PC-3 (cell line): Measurements from ENCODE around the gene WFS1. TPM values are rescaled to one million over a fixed set of nuclear protein-coding genes. Genes with fewer than 3 reads are reported as not detected.

Source experiments
- ATAC-seq: fragments of 200-7000 bp; cut with Tn5 transposase; 2 replicates; pipeline ENCODE4 v1.9.1; 2020; ENCODE audit warnings: mild to moderate bottlenecking, moderate library complexity
- BruUV-seq: library from RNA; stranded (reverse); fragments of 400-500 nt; replicated peaks from 2 replicates; lab custom pipeline; 2021; lab: Mats Ljungman, UMichigan
- CTCF ChIA-PET: fragments of 300-600 bp; sonication (Branson Sonifier 250); formaldehyde crosslinking; loops from one replicate; lab custom pipeline; 2022; ENCODE audit warnings: antibody characterized with exemption; lab: Charles Lee
- POLR2A ChIA-PET: fragments of 300-600 bp; sonication (Branson Sonifier 250); formaldehyde crosslinking; loops from one replicate; lab custom pipeline; 2022; ENCODE audit warnings: antibody characterized with exemption; ENCODE audit not compliant: unreplicated experiment; lab: Charles Lee
- DNase-seq: peaks from one replicate; pipeline ENCODE4 v3.0.0-alpha.2; 2015
- H2AFZ ChIP-seq: fragments of 300-600 bp; sonication (generic); 2 replicates; pipeline ENCODE4 v1.6.0; 2016; ENCODE audit warnings: antibody characterized with exemption, low read length
- H3F3A ChIP-seq: fragments of 300-600 bp; sonication (generic); one replicate; pipeline ENCODE4 v1.6.0; 2017; ENCODE audit warnings: antibody characterized with exemption, low read length, control low read depth, mild to moderate bottlenecking; ENCODE audit not compliant: unreplicated experiment
- H3K27ac ChIP-seq: fragments of 300-600 bp; sonication (generic); 2 replicates; pipeline ENCODE4 v1.5.1; 2016; ENCODE audit warnings: mild to moderate bottlenecking, low read length
- H3K27me3 ChIP-seq: fragments of 300-600 bp; sonication (generic); 2 replicates; pipeline ENCODE4 v1.6.1; 2016; ENCODE audit warnings: low read length, mixed read lengths
- H3K36me3 ChIP-seq: fragments of 300-600 bp; sonication (generic); 2 replicates; pipeline ENCODE4 v1.6.1; 2016; ENCODE audit warnings: low read depth, mixed run types, low read length, mixed read lengths
- H3K4me1 ChIP-seq: fragments of 300-600 bp; sonication (generic); 2 replicates; pipeline ENCODE4 v1.5.1; 2016; ENCODE audit warnings: low read length; ENCODE audit not compliant: insufficient read depth
- H3K4me2 ChIP-seq: fragments of 300-600 bp; sonication (generic); 2 replicates; pipeline ENCODE4 v1.6.0; 2016; ENCODE audit warnings: low read length
- H3K4me3 ChIP-seq: fragments of 300-600 bp; sonication (generic); 2 replicates; pipeline ENCODE4 v1.5.1; 2016; ENCODE audit warnings: mild to moderate bottlenecking, low read length, mixed read lengths
- H3K79me2 ChIP-seq: fragments of 300-600 bp; sonication (generic); 2 replicates; pipeline ENCODE4 v1.6.1; 2017; ENCODE audit warnings: low read length, mixed read lengths
- H3K9ac ChIP-seq: fragments of 300-600 bp; sonication (generic); 2 replicates; pipeline ENCODE4 v1.6.0; 2016; ENCODE audit warnings: mild to moderate bottlenecking, low read length
- H3K9me2 ChIP-seq: fragments of 300-600 bp; sonication (generic); replicated peaks from 2 replicates; pipeline ENCODE4 v1.6.1; 2016; ENCODE audit warnings: mixed run types, low read length, mixed read lengths
- H3K9me3 ChIP-seq: fragments of 300-600 bp; sonication (generic); 2 replicates; pipeline ENCODE4 v1.6.1; 2016; ENCODE audit warnings: low read length, mixed read lengths
- H4K20me1 ChIP-seq: fragments of 300-600 bp; sonication (generic); 2 replicates; pipeline ENCODE4 v1.6.1; 2016; ENCODE audit warnings: low read length, mixed read lengths
- CTCF ChIP-seq: fragments of 300-600 bp; sonication (generic); conservative IDR thresholded peaks from 2 replicates; pipeline ENCODE4 v1.5.1; 2017; ENCODE audit warnings: antibody characterized with exemption, low read depth, mild to moderate bottlenecking, low read length
- EZH2 ChIP-seq: fragments of 300-600 bp; sonication (generic); IDR thresholded peaks from one replicate; pipeline ENCODE4 v1.6.1; 2017; ENCODE audit warnings: antibody characterized with exemption, mild to moderate bottlenecking, low read length; ENCODE audit not compliant: unreplicated experiment
- EZH2phosphoT487 ChIP-seq: fragments of 300-600 bp; sonication (generic); IDR thresholded peaks from 2 replicates; pipeline ENCODE4 v1.6.1; 2018; ENCODE audit warnings: mild to moderate bottlenecking, antibody characterized with exemption, low read length, borderline replicate concordance
- intact Hi-C: fragments of 100-400 bp; cut with micrococcal nuclease; formaldehyde crosslinking; loops from 2 replicates; pipeline ENCODE4 v1.9.0; 2023
- total RNA-seq: library from RNA; depleted of rRNA; stranded (reverse); fragments of >200 nt; gene quantifications from 2 replicates; pipeline ENCODE4 v1.2.3, GENCODE V29; 2014

Gene WFS1
- total RNA-seq, 1 experiment from 2014 or later: 35.7 TPM

DNA sequence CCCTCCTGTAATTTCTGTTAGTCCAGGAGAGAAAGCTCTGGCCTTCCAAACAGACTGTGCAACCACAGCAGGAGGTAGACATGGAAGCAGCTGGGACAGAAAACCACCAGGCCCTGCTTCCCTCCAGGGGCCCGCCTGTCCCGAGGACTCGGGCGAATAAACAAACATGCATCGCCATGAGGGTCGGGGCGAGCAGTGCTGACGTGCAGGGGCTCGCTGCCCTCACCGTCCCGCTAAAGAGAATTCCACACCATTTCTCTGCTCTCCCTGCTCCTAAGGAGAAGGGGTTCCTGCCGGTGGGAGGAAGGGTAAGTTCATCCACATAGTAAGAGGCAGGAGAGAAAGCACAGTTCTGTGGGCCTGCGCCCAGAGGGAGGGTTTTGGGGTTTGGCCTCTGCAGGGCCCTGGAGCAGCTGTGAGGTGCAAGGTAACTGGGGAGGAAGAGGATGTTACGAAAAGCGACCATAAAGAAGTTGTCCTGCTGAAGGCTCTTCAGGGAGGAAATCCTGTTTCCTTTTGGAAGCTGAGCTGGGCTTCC is 54.9 kb downstream of the WFS1 start:
- no TSS peak for BruUV-seq
- TF ChIP-seq CTCF (no peak), EZH2 (no peak), EZH2phosphoT487 (no peak)
- H3K9me3 ChIP-seq: no peaks in the 10 kb centered on the region
- H3K9me2 ChIP-seq: no peaks in the 10 kb centered on the region
- POLR2A ChIA-PET: no interaction called here
- H4K20me1 ChIP-seq: no peaks in the 10 kb centered on the region
- H3K27ac ChIP-seq: peak overlapping the region; percentile 28; the same call in 1 of the 2 replicates
- no peak for DNase-seq
- H3K9ac ChIP-seq: no peak overlapping the region
- H3K4me2 ChIP-seq: peak overlapping the region; percentile 37; the same call in 1 of the 2 replicates
- no peak overlapping the region for H2AFZ ChIP-seq
- no peaks in the 10 kb centered on the region for H3K27me3 ChIP-seq
- CTCF ChIA-PET: no interaction called here
- no peak overlapping the region for H3K4me3 ChIP-seq
- H3K4me1 ChIP-seq: peaks cover 24% of the 10 kb centered on the region
- ATAC-seq: no peak
- H3K36me3 ChIP-seq: no peaks in the 10 kb centered on the region
- H3K79me2 ChIP-seq: no peaks in the 10 kb centered on the region
- H3F3A ChIP-seq: no peaks in the 10 kb centered on the region
- intact Hi-C loops: no loop called here

DNA sequence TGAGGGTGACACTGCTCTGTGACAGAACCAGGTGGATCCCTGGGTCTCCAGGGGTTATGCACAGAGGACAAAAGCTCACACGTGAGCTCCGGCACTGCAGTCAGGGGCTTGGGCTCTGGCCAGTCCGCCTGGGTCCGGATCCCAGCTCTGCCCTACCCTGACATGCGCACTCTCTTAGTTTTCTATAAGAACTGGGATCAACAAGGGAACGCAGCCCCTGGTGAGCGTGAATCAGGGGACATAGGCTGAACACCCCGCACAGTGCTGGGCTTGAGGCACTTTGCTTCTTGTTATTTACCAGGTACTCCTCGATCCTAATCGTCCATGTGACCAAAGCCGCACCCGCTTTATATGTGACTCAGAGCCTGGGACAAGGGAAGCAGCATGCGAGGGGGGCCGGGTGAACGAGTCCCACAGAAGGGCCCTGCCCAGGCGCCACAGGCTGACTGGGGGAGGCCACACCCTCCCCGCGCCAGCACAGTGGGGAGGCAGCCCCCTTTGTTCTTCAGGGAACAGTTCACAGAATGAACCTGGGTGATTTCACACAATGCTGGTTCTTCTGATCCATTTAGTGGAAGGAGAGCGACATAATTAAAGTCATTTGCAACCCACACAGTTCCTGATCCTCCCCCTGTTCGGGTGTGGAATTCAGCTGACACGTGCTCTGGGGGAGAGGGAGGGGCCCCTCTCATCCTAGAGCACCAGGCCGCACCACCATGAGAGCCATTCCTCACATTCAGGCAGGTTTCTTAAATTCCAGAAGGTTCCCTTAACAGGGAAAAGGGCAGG is 55.5 kb downstream of the WFS1 start:
- H3K36me3 ChIP-seq: no peaks in the 10 kb centered on the region
- H3K9ac ChIP-seq: peak overlapping the region; percentile 51
- H3K9me2 ChIP-seq: no peaks in the 10 kb centered on the region
- intact Hi-C loops: no loop called here
- ChIA-PET POLR2A (no interaction called here), CTCF (no interaction called here)
- H3K9me3 ChIP-seq: no peaks in the 10 kb centered on the region
- H3K4me3 ChIP-seq: no peak overlapping the region
- TF ChIP-seq EZH2phosphoT487 (no peak), EZH2 (no peak), CTCF (no peak)
- peak; percentile 73 for DNase-seq
- H3K79me2 ChIP-seq: no peaks in the 10 kb centered on the region
- no TSS peak for BruUV-seq
- H3K4me1 ChIP-seq: peaks cover 18% of the 10 kb centered on the region
- H2AFZ ChIP-seq: peak overlapping the region; percentile 79
- peak; percentile 86 for ATAC-seq
- no peaks in the 10 kb centered on the region for H4K20me1 ChIP-seq
- no peaks in the 10 kb centered on the region for H3K27me3 ChIP-seq
- H3F3A ChIP-seq: no peaks in the 10 kb centered on the region
- peak overlapping the region; percentile 37 for H3K4me2 ChIP-seq
- peak overlapping the region; percentile 57 for H3K27ac ChIP-seq

DNA sequence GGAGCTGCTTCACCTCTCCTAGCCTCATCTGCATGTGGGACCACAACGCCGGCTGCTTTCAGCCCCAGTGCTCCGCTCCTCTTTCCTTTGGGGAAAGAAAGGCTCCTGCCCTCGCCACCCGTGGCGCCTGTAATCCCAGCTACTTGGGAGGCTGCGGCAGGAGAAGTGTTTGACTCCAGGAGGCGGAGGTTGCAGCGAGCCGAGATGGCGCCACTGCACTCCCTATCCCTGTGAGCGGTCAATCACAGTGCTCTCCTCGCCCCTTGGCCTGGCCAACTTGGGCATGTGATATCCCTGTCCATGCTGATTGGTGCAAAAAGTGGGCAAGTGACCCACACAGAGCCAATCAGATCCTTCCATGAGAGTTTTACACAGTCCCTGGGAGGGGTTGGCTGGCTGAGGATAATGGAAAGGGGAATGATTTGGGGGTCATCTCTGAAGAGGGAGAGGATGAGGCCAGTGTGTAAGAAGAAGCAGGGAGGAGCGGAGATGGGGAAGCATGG is 56.2 kb downstream of the WFS1 start:
- ATAC-seq: no peak

More for the DNA sequence above, 56.2 kb downstream of the WFS1 start:
- H3F3A ChIP-seq: no peaks in the 10 kb centered on the region
- H4K20me1 ChIP-seq: no peaks in the 10 kb centered on the region
- H3K27me3 ChIP-seq: no peaks in the 10 kb centered on the region
- ChIA-PET CTCF (no interaction called here), POLR2A (no interaction called here)
- no peak overlapping the region for H3K4me3 ChIP-seq
- TF ChIP-seq CTCF (no peak), EZH2 (no peak), EZH2phosphoT487 (no peak)
- intact Hi-C loops: no loop called here
- H3K9me3 ChIP-seq: no peaks in the 10 kb centered on the region
- peak overlapping the region; percentile 79 for H2AFZ ChIP-seq
- no peaks in the 10 kb centered on the region for H3K9me2 ChIP-seq
- peak overlapping the region; percentile 57 for H3K27ac ChIP-seq
- no peaks in the 10 kb centered on the region for H3K79me2 ChIP-seq
- no TSS peak for BruUV-seq
- peak overlapping the region; percentile 37 for H3K4me2 ChIP-seq
- DNase-seq: no peak
- H3K9ac ChIP-seq: peak overlapping the region; percentile 51
- no peaks in the 10 kb centered on the region for H3K36me3 ChIP-seq
- peaks cover 18% of the 10 kb centered on the region for H3K4me1 ChIP-seq
